BJ (cell line): ENCODE measurements around the gene SYCN. TPM values are rescaled to one million over a fixed set of nuclear protein-coding genes. Genes with fewer than 3 reads are reported as not detected.

Experiments used
- CTCF ChIA-PET: fragments of 350-600 bp; formaldehyde crosslinking; extraction: SDS; loops from one replicate; lab custom pipeline; 2021; ENCODE audit warnings: antibody characterized with exemption, inconsistent platforms; lab: Yijun Ruan, JAX
- POLR2A ChIA-PET: fragments of 300-600 bp; sonication (Branson Sonifier 250); formaldehyde crosslinking; extraction: SDS; loops from one replicate; lab custom pipeline; 2021; ENCODE audit warnings: antibody characterized with exemption; lab: Charles Lee
- DNase-seq: peaks from one replicate; pipeline ENCODE4 v3.0.0-alpha.2; 2011; ENCODE audit warnings: low read depth
- H3K27me3 ChIP-seq: 2 replicates; pipeline ENCODE4 v1.6.0; 2011; ENCODE audit warnings: low read length; ENCODE audit not compliant: control insufficient read depth, insufficient read depth
- H3K36me3 ChIP-seq: 2 replicates; pipeline ENCODE4 v1.5.1; 2011; ENCODE audit warnings: low read length; ENCODE audit not compliant: control insufficient read depth, insufficient read depth
- H3K4me3 ChIP-seq: 2 replicates; pipeline ENCODE4 v1.5.1; 2011; ENCODE audit warnings: low read depth, mild to moderate bottlenecking, control low read depth, low read length
- polyA plus RNA-seq: library from polyadenylated mRNA; depleted of rRNA; stranded (reverse); fragments of >200 nt; gene quantifications from 2 replicates; pipeline ENCODE4 v1.2.3, GENCODE V29; 2011
- TF ChIP-seq, protein P1 (sequence below): IDR thresholded peaks from 2 replicates; pipeline ENCODE4 v1.5.1; 2011; ENCODE audit warnings: low read depth, mild to moderate bottlenecking, control low read depth, inconsistent platforms, low read length, moderate library complexity; ENCODE audit not compliant: insufficient read depth

Gene SYCN
- polyA plus RNA-seq, 1 experiment, result not detected

DNA sequence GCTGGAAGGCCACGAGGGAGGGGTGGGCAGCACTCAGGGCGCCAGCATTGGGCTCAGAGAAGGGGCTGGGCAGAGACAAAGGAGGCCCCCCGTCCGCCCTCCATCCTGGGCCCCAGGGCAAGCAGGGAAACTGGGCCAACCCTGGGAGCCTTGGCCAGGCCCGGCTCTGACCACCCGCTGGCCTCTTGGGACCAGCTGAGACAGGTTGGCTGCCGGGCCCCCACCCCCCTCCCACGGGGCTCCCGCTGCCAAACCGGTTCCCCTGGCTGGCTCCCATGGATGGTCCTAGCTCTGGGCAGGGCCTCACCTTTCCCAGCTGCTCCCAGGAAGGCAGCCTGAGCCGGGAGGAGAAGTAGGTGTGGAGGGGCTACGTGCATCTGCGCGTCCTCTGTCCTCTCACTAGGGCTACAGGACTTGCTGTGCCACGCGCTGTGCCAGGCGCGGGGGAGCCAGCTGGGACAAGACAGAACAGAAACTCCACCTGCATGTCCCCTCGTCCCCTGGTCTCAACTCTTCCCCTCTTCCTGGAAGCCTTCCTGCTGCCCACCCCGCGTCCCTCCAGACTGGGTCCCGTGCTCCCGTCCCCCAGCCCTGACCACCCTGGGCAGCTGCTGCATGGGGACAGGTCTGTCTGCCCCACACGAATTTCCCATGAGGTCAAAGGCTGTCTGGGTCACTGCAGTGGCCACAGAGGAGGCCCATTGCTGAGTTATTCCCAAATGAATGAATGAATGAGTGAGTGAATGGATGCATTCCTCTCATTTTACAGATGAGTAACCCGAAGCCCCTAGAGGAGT is 36.4 kb downstream of the SYCN start:
- POLR2A ChIA-PET, result no interaction called here
- Histone ChIP-seq H3K36me3 (peaks cover 3% of the 10 kb centered on the region), H3K27me3 (no peaks in the 10 kb centered on the region), H3K4me3 (no peak overlapping the region)
- CTCF ChIA-PET, result no interaction called here
- TF ChIP-seq, protein P1, sequence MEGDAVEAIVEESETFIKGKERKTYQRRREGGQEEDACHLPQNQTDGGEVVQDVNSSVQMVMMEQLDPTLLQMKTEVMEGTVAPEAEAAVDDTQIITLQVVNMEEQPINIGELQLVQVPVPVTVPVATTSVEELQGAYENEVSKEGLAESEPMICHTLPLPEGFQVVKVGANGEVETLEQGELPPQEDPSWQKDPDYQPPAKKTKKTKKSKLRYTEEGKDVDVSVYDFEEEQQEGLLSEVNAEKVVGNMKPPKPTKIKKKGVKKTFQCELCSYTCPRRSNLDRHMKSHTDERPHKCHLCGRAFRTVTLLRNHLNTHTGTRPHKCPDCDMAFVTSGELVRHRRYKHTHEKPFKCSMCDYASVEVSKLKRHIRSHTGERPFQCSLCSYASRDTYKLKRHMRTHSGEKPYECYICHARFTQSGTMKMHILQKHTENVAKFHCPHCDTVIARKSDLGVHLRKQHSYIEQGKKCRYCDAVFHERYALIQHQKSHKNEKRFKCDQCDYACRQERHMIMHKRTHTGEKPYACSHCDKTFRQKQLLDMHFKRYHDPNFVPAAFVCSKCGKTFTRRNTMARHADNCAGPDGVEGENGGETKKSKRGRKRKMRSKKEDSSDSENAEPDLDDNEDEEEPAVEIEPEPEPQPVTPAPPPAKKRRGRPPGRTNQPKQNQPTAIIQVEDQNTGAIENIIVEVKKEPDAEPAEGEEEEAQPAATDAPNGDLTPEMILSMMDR, result no peak
- DNase-seq, result no peak

- POLR2A ChIA-PET, result no interaction called here
- Histone ChIP-seq H3K4me3 (no peak overlapping the region), H3K36me3 (peaks cover 3% of the 10 kb centered on the region), H3K27me3 (no peaks in the 10 kb centered on the region)
- no peak for DNase-seq
- CTCF ChIA-PET, result interaction anchor here (0.5 kb wide), 1 partner anchor 164 kb away, joined by 3 read pairs; no protein-coding TSS in a partner anchor
- TF ChIP-seq, protein P1, result no peak
Observed at GRCh38 chr19:39166571-39167391, 37.3 kb downstream of the SYCN start.

DNA sequence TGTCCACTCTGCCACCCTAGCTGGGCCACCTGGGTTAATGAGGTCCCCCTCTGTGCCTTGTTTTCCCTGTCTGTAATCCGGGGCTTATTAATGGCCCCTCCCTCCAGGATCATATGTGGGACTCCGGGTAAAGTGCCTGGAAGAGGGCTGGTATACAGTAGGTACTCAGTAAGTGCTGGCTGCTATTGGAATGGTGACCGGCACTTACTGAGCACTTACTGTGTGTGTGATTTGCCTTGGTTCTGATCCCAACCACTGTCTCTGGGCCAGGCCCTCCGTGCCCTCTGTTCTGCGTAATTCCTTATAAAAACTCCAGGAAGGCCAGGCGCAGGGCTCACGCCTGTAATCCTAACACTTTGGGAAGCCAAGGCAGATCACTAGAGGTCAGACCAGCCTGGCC is 38.2 kb downstream of the SYCN start:
- no peaks in the 10 kb centered on the region for H3K27me3 ChIP-seq
- H3K36me3 ChIP-seq, result peaks cover 2% of the 10 kb centered on the region
- POLR2A ChIA-PET, result no interaction called here
- TF ChIP-seq, protein P1, result no peak
- CTCF ChIA-PET, result no interaction called here
- no peak overlapping the region for H3K4me3 ChIP-seq
- no peak for DNase-seq

- CTCF ChIA-PET, result no interaction called here
- no peaks in the 10 kb centered on the region for H3K27me3 ChIP-seq
- H3K4me3 ChIP-seq, result no peak overlapping the region
- POLR2A ChIA-PET, result no interaction called here
- TF ChIP-seq, protein P1, result no peak
- DNase-seq, result no peak
- H3K36me3 ChIP-seq, result no peaks in the 10 kb centered on the region
Observed at GRCh38 chr19:39164289-39164688, 39.8 kb downstream of the SYCN start.

GRCh38 chr19:39163621-39164020 is 40.4 kb downstream of the SYCN start:
- POLR2A ChIA-PET, result no interaction called here

More at GRCh38 chr19:39163621-39164020, 40.4 kb downstream of the SYCN start:
- peaks cover 2% of the 10 kb centered on the region; the same call in 1 of the 2 replicates for H3K36me3 ChIP-seq
- H3K4me3 ChIP-seq, result no peak overlapping the region
- no peaks in the 10 kb centered on the region for H3K27me3 ChIP-seq
- DNase-seq, result no peak
- CTCF ChIA-PET, result no interaction called here
- TF ChIP-seq, protein P1, result no peak
